Measurements from ENCODE around the gene ACSF2. TPM values are rescaled to one million over a fixed set of nuclear protein-coding genes. Genes with fewer than 3 reads are reported as not detected.

The ACSF2 gene
- polyA plus RNA-seq, 1 donor from 2014 or later = not detected

GRCh38 chr17:50466371-50467113, 40.5 kb downstream of the ACSF2 start:
- no peak overlapping the region for H3K27ac ChIP-seq (ENCODE audit: low read length)
- H3K9me2 ChIP-seq (ENCODE audit: insufficient read depth, low read length) = no peaks in the 10 kb centered on the region
- H3F3A ChIP-seq (ENCODE audit: insufficient read depth, low read length, poor library complexity, severe bottlenecking) = no peaks in the 10 kb centered on the region
- TF ChIP-seq SMC3 (conservative IDR thresholded peaks at IDR 0.05; ENCODE audit: poor library complexity) (no peak), RAD21 (conservative IDR thresholded peaks at IDR 0.05) (no peak), EZH2 (IDR thresholded peaks at IDR 0.05; ENCODE audit: borderline replicate concordance, insufficient read depth, low read length, poor library complexity, severe bottlenecking) (no peak), REST (IDR thresholded peaks at IDR 0.05; ENCODE audit: borderline replicate concordance) (no peak), MXI1 (conservative IDR thresholded peaks at IDR 0.05; ENCODE audit: poor library complexity, severe bottlenecking) (no peak), POLR2AphosphoS5 (IDR thresholded peaks at IDR 0.05) (no peak), CTCF (IDR thresholded peaks at IDR 0.05; ENCODE audit: poor library complexity, severe bottlenecking) (no peak), EP300 (conservative IDR thresholded peaks at IDR 0.05; ENCODE audit: poor library complexity, severe bottlenecking) (no peak), TAF1 (IDR thresholded peaks at IDR 0.05; ENCODE audit: low read depth) (no peak)
- no peaks in the 10 kb centered on the region for H3K36me3 ChIP-seq (ENCODE audit: insufficient read depth, low read length)
- no peaks in the 10 kb centered on the region for H3K9me3 ChIP-seq (ENCODE audit: low read length)
- no peak overlapping the region for H2AFZ ChIP-seq (ENCODE audit: low read depth, low read length)
- no peak overlapping the region for H3K9ac ChIP-seq (ENCODE audit: low read length)
- H3K4me3 ChIP-seq (ENCODE audit: low read length) = no peak overlapping the region
- H4K20me1 ChIP-seq (ENCODE audit: insufficient read depth) = no peaks in the 10 kb centered on the region
- no peak overlapping the region for H3K4me2 ChIP-seq (ENCODE audit: low read length)
- H3K79me2 ChIP-seq (replicated peaks; ENCODE audit: insufficient read depth, low read length) = no peaks in the 10 kb centered on the region
- H3K27me3 ChIP-seq (ENCODE audit: insufficient read depth, low read depth, low read length) = peaks cover 27% of the 10 kb centered on the region

- Histone ChIP-seq H4K20me1 (ENCODE audit: insufficient read depth) (no peaks in the 10 kb centered on the region), H3K9me2 (ENCODE audit: insufficient read depth, low read length) (no peaks in the 10 kb centered on the region), H3K79me2 (replicated peaks; ENCODE audit: insufficient read depth, low read length) (no peaks in the 10 kb centered on the region), H3F3A (ENCODE audit: insufficient read depth, low read length, poor library complexity, severe bottlenecking) (no peaks in the 10 kb centered on the region), H3K36me3 (ENCODE audit: insufficient read depth, low read length) (no peaks in the 10 kb centered on the region), H2AFZ (ENCODE audit: low read depth, low read length) (no peak overlapping the region), H3K4me3 (ENCODE audit: low read length) (no peak overlapping the region), H3K27me3 (ENCODE audit: insufficient read depth, low read depth, low read length) (peaks cover 27% of the 10 kb centered on the region), H3K9me3 (ENCODE audit: low read length) (no peaks in the 10 kb centered on the region), H3K27ac (ENCODE audit: low read length) (no peak overlapping the region), H3K4me2 (ENCODE audit: low read length) (no peak overlapping the region), H3K9ac (ENCODE audit: low read length) (no peak overlapping the region)
- TF ChIP-seq RAD21 (conservative IDR thresholded peaks at IDR 0.05) (no peak), TAF1 (IDR thresholded peaks at IDR 0.05; ENCODE audit: low read depth) (no peak)
Observed at GRCh38 chr17:50467114-50467854, 41.3 kb downstream of the ACSF2 start.

All from neural cell (in vitro differentiated cells).